Osteoblast (primary cell): Measurements from ENCODE around the gene SYNJ2. TPM values are rescaled to one million over a fixed set of nuclear protein-coding genes. Genes with fewer than 3 reads are reported as not detected.

Source experiments
- DNase-seq: peaks from one replicate; pipeline ENCODE4 v3.0.0; 2011; ENCODE audit warnings: low spot score, mixed read lengths; ENCODE audit not compliant: insufficient read length; ENCODE audit errors: missing footprints
- H2AFZ ChIP-seq: 2 replicates; pipeline ENCODE4 v1.6.0; 2011; ENCODE audit warnings: mild to moderate bottlenecking, low read length
- H3K27ac ChIP-seq: 2 replicates; pipeline ENCODE4 v1.5.1; 2011; ENCODE audit warnings: mild to moderate bottlenecking, low read depth, low read length, moderate library complexity
- H3K27me3 ChIP-seq: 2 replicates; pipeline ENCODE4 v1.6.0; 2012; ENCODE audit warnings: mild to moderate bottlenecking, control low read depth, inconsistent platforms, low read length, moderate library complexity; ENCODE audit not compliant: insufficient read depth
- H3K36me3 ChIP-seq: 2 replicates; pipeline ENCODE4 v1.5.1; 2011; ENCODE audit warnings: mild to moderate bottlenecking, low read length, control low read depth, moderate library complexity; ENCODE audit not compliant: insufficient read depth
- H3K4me1 ChIP-seq: 2 replicates; pipeline ENCODE4 v1.5.1; 2011; ENCODE audit warnings: mild to moderate bottlenecking, low read length, control low read depth, moderate library complexity; ENCODE audit not compliant: insufficient read depth
- H3K4me2 ChIP-seq: 2 replicates; pipeline ENCODE4 v1.6.0; 2011; ENCODE audit warnings: mild to moderate bottlenecking, low read length; ENCODE audit not compliant: insufficient read depth
- H3K4me3 ChIP-seq: fragments of 200-600 bp; sonication (generic); 3 replicates; pipeline ENCODE4 v1.5.1; 2012; ENCODE audit warnings: mild to moderate bottlenecking, low read length, inconsistent platforms; ENCODE audit not compliant: insufficient read depth
- H3K79me2 ChIP-seq: 2 replicates; pipeline ENCODE4 v1.6.0; 2012; ENCODE audit warnings: mild to moderate bottlenecking, low read length, control low read depth, inconsistent platforms; ENCODE audit not compliant: insufficient read depth
- H3K9me3 ChIP-seq: 2 replicates; pipeline ENCODE4 v1.5.1; 2011; ENCODE audit warnings: low read depth, low read length, control low read depth
- H4K20me1 ChIP-seq: 2 replicates; pipeline ENCODE4 v1.6.0; 2012; ENCODE audit warnings: mild to moderate bottlenecking, low read length, control low read depth; ENCODE audit not compliant: insufficient read depth
- total RNA-seq: library from RNA; depleted of rRNA; stranded (reverse); fragments of >200 nt; gene quantifications from 2 replicates; pipeline ENCODE4 v1.2.3, GENCODE V29; 2012
- TF ChIP-seq, protein P1 (sequence below): IDR thresholded peaks from 2 replicates; pipeline ENCODE4 v1.5.1; 2011; ENCODE audit warnings: mild to moderate bottlenecking, low read depth, low read length, moderate library complexity; ENCODE audit errors: extremely low read depth

The SYNJ2 gene
- total RNA-seq, 1 donor = 94.8 TPM

DNA sequence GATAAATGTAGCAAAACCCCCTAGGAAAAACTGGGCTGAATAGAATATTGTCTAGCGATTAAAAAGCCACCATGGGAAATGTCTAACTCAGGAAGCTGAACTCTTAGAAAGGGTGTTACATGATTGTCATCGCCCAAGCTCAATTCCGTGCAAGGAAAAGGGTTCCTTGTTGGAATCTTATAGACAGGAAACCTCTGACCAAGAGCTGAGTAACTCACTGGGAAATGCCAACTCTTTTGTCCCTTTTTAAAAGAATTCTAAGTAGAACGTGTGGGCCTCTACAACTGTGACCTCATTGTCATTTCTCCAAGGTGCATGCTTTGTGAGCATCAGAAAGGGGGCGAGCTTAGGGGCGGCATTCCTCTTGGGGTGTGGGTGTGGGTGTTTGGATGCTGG is 88.1 kb downstream of the SYNJ2 start:
- TF ChIP-seq, protein P1, sequence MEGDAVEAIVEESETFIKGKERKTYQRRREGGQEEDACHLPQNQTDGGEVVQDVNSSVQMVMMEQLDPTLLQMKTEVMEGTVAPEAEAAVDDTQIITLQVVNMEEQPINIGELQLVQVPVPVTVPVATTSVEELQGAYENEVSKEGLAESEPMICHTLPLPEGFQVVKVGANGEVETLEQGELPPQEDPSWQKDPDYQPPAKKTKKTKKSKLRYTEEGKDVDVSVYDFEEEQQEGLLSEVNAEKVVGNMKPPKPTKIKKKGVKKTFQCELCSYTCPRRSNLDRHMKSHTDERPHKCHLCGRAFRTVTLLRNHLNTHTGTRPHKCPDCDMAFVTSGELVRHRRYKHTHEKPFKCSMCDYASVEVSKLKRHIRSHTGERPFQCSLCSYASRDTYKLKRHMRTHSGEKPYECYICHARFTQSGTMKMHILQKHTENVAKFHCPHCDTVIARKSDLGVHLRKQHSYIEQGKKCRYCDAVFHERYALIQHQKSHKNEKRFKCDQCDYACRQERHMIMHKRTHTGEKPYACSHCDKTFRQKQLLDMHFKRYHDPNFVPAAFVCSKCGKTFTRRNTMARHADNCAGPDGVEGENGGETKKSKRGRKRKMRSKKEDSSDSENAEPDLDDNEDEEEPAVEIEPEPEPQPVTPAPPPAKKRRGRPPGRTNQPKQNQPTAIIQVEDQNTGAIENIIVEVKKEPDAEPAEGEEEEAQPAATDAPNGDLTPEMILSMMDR = no peak
- no peak overlapping the region for H3K4me3 ChIP-seq
- peak; percentile 89 for DNase-seq
- H3K79me2 ChIP-seq = peaks cover 12% of the 10 kb centered on the region
- H3K36me3 ChIP-seq = peaks cover 93% of the 10 kb centered on the region
- peak overlapping the region; percentile 97 for H3K27ac ChIP-seq
- no peak overlapping the region for H2AFZ ChIP-seq
- peak overlapping the region; percentile 30 for H3K4me2 ChIP-seq
- no peaks in the 10 kb centered on the region for H3K27me3 ChIP-seq
- H4K20me1 ChIP-seq = no peaks in the 10 kb centered on the region
- H3K9me3 ChIP-seq = no peaks in the 10 kb centered on the region
- peaks cover 30% of the 10 kb centered on the region for H3K4me1 ChIP-seq

DNA sequence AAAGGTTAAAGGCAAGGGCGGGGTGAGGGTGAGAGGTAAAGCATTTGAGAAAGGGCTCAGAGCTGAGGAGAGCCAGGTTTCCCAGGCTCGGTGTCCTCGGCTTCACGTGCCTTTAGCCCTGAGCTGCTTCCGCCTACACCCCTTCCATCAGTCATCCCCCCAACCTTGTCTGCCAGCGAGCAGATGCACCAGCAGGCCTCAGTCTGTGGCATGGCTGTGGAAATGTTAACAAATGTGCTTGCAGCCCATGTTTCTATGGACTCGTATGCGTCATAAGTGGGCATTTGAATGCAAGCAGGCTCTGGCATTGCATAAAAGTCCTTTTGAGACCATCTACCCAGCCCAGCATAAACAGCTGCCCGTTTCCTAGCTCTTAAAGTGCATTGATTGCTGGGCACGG is 88.8 kb downstream of the SYNJ2 start:
- Histone ChIP-seq H4K20me1 (no peaks in the 10 kb centered on the region), H2AFZ (no peak overlapping the region), H3K27ac (peak overlapping the region; percentile 97), H3K4me2 (no peak overlapping the region), H3K27me3 (no peaks in the 10 kb centered on the region), H3K4me1 (peaks cover 30% of the 10 kb centered on the region), H3K79me2 (peaks cover 12% of the 10 kb centered on the region), H3K9me3 (no peaks in the 10 kb centered on the region), H3K4me3 (no peak overlapping the region), H3K36me3 (peaks cover 92% of the 10 kb centered on the region)
- TF ChIP-seq, protein P1 = no peak
- DNase-seq = peak; percentile 41

GRCh38 chr6:158071121-158072082 is 89.7 kb downstream of the SYNJ2 start:
- H3K4me2 ChIP-seq = no peak overlapping the region
- peak; percentile 37 for DNase-seq
- H3K36me3 ChIP-seq = peaks cover 92% of the 10 kb centered on the region
- H2AFZ ChIP-seq = no peak overlapping the region
- peaks cover 30% of the 10 kb centered on the region for H3K4me1 ChIP-seq
- H3K27me3 ChIP-seq = no peaks in the 10 kb centered on the region
- no peaks in the 10 kb centered on the region for H3K9me3 ChIP-seq
- H3K4me3 ChIP-seq = no peak overlapping the region
- H4K20me1 ChIP-seq = no peaks in the 10 kb centered on the region
- peaks cover 12% of the 10 kb centered on the region for H3K79me2 ChIP-seq
- TF ChIP-seq, protein P1 = no peak
- peak overlapping the region; percentile 55 for H3K27ac ChIP-seq

DNA sequence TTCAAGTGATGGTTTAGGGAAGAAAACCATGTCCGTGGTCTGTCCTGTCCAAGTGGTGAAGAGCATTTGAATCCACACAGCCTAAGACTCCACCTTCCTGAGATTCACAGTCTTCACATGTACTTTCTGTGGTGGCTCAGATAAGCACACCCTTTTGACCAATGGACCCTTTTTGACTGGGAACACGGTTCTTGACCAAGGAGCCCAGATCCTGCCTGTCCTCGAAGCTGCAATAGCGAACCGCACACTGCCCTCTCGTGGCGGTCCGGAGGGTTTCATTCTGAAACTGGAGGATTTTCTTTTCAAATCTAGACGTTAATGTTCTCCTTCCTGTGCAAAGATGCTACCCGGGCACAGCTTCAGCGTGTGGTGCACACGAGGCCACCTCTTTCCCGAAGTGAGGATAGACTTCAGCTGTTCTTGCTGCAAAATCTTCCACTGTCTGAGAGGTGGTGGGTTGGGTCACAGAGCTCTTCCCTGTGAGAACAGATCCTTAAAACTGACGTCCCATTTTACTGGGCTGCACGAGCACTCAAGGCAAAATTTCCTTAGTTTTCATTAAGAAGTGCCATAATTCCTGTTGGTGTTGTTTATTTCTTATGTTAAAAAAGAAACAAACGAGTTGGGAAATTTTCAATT is 90.5 kb downstream of the SYNJ2 start:
- Histone ChIP-seq H3K4me3 (no peak overlapping the region), H3K27me3 (no peaks in the 10 kb centered on the region), H3K27ac (peak overlapping the region; percentile 55), H4K20me1 (no peaks in the 10 kb centered on the region), H3K36me3 (peaks cover 90% of the 10 kb centered on the region), H3K4me1 (peaks cover 30% of the 10 kb centered on the region), H3K79me2 (peaks cover 12% of the 10 kb centered on the region), H2AFZ (no peak overlapping the region), H3K4me2 (no peak overlapping the region), H3K9me3 (no peaks in the 10 kb centered on the region)
- TF ChIP-seq, protein P1 = peak; percentile 85
- peak; percentile 94 for DNase-seq
